ENCODE data around the gene PCCB. TPM values are rescaled to one million over a fixed set of nuclear protein-coding genes. Genes with fewer than 3 reads are reported as not detected.

PCCB gene
- polyA plus RNA-seq, 1 donor from 2014 or later = 18.3 TPM

DNA sequence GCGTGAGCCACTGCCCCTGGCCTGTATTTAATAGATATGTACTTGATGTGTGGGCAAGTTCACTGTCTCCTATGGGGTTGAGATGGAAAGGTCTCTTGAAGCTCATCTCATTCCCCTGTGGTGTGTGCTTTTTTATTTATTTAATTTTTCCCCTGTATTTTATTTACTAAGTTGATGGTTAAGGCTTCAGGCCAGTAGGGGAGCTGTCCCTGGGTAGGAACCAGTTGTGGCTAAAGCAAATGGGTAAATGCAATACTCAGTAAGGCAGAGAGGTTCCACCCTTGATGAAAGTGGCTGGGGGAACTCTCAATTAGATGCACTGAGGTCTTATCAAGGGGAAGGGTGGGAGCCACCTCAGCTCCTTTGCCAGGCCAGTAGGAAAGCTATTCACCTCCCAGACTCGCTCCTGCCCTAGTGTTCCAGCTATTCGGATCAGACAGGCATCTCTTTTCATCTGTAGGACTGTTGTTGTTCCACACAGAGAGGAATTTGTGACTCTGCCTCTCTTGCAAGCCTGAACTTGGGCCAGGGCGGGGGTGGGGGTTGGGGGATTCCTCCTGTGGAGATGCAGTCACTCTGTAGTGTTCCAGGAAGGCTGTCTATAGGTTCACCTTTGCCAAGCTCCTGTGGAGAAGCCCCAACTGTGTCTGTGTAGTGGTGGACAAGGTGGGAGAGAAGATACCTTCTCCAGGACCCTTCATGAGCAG lies 26.1 kb downstream of the PCCB start:
- Histone ChIP-seq H3K9me3 (ENCODE audit: low read length) (no peaks in the 10 kb centered on the region), H4K20me1 (ENCODE audit: insufficient read depth) (no peaks in the 10 kb centered on the region), H3K4me2 (ENCODE audit: low read length) (no peak overlapping the region), H3K27ac (ENCODE audit: low read length) (no peak overlapping the region), H3K36me3 (ENCODE audit: insufficient read depth, low read length) (no peaks in the 10 kb centered on the region), H2AFZ (ENCODE audit: low read depth, low read length) (no peak overlapping the region), H3K9me2 (ENCODE audit: insufficient read depth, low read length) (no peaks in the 10 kb centered on the region), H3K9ac (ENCODE audit: low read length) (no peak overlapping the region), H3K4me3 (ENCODE audit: low read length) (no peak overlapping the region), H3K27me3 (ENCODE audit: insufficient read depth, low read depth, low read length) (no peaks in the 10 kb centered on the region), H3F3A (ENCODE audit: insufficient read depth, low read length, poor library complexity, severe bottlenecking) (no peaks in the 10 kb centered on the region), H3K79me2 (replicated peaks; ENCODE audit: insufficient read depth, low read length) (no peaks in the 10 kb centered on the region)
- TF ChIP-seq SMC3 (conservative IDR thresholded peaks at IDR 0.05; ENCODE audit: poor library complexity) = no peak
- TF ChIP-seq, protein P1, sequence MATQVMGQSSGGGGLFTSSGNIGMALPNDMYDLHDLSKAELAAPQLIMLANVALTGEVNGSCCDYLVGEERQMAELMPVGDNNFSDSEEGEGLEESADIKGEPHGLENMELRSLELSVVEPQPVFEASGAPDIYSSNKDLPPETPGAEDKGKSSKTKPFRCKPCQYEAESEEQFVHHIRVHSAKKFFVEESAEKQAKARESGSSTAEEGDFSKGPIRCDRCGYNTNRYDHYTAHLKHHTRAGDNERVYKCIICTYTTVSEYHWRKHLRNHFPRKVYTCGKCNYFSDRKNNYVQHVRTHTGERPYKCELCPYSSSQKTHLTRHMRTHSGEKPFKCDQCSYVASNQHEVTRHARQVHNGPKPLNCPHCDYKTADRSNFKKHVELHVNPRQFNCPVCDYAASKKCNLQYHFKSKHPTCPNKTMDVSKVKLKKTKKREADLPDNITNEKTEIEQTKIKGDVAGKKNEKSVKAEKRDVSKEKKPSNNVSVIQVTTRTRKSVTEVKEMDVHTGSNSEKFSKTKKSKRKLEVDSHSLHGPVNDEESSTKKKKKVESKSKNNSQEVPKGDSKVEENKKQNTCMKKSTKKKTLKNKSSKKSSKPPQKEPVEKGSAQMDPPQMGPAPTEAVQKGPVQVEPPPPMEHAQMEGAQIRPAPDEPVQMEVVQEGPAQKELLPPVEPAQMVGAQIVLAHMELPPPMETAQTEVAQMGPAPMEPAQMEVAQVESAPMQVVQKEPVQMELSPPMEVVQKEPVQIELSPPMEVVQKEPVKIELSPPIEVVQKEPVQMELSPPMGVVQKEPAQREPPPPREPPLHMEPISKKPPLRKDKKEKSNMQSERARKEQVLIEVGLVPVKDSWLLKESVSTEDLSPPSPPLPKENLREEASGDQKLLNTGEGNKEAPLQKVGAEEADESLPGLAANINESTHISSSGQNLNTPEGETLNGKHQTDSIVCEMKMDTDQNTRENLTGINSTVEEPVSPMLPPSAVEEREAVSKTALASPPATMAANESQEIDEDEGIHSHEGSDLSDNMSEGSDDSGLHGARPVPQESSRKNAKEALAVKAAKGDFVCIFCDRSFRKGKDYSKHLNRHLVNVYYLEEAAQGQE (IDR thresholded peaks at IDR 0.05; ENCODE audit: borderline replicate concordance) = no peak
- TF ChIP-seq, protein P2, sequence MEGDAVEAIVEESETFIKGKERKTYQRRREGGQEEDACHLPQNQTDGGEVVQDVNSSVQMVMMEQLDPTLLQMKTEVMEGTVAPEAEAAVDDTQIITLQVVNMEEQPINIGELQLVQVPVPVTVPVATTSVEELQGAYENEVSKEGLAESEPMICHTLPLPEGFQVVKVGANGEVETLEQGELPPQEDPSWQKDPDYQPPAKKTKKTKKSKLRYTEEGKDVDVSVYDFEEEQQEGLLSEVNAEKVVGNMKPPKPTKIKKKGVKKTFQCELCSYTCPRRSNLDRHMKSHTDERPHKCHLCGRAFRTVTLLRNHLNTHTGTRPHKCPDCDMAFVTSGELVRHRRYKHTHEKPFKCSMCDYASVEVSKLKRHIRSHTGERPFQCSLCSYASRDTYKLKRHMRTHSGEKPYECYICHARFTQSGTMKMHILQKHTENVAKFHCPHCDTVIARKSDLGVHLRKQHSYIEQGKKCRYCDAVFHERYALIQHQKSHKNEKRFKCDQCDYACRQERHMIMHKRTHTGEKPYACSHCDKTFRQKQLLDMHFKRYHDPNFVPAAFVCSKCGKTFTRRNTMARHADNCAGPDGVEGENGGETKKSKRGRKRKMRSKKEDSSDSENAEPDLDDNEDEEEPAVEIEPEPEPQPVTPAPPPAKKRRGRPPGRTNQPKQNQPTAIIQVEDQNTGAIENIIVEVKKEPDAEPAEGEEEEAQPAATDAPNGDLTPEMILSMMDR (IDR thresholded peaks at IDR 0.05; ENCODE audit: poor library complexity, severe bottlenecking) = no peak
- no peak for TF ChIP-seq EP300 (conservative IDR thresholded peaks at IDR 0.05; ENCODE audit: poor library complexity, severe bottlenecking)
- no peak for TF ChIP-seq MXI1 (conservative IDR thresholded peaks at IDR 0.05; ENCODE audit: poor library complexity, severe bottlenecking)
- no peak for TF ChIP-seq POLR2AphosphoS5 (IDR thresholded peaks at IDR 0.05)
- no peak for TF ChIP-seq RAD21 (conservative IDR thresholded peaks at IDR 0.05)
- TF ChIP-seq TAF1 (IDR thresholded peaks at IDR 0.05; ENCODE audit: low read depth) = no peak
- no peak for TF ChIP-seq EZH2 (IDR thresholded peaks at IDR 0.05; ENCODE audit: borderline replicate concordance, insufficient read depth, low read length, poor library complexity, severe bottlenecking)

DNA sequence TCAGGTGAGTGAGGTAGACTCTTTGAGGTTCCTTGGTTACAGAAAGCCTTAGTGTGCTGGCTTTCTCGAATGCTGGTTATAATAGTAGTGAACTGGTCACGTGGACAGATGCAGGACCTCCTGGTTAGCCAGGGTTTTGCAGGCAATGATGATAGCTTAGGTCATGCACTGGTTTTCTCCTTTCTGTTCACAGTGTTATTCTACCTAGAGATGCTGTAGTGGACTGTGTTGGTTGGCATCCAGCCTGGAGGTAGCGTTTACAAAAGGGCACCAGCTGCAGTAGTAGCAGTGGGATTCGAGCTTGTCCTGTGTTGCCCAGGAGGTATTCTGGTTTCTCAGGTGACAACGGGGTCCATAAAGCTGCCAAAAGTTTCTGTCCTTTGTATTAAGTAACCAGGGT lies 27.0 kb downstream of the PCCB start:
- no peak for TF ChIP-seq RAD21 (conservative IDR thresholded peaks at IDR 0.05)
- TF ChIP-seq, protein P2 (IDR thresholded peaks at IDR 0.05; ENCODE audit: poor library complexity, severe bottlenecking) = no peak
- no peaks in the 10 kb centered on the region for H3F3A ChIP-seq (ENCODE audit: insufficient read depth, low read length, poor library complexity, severe bottlenecking)
- no peak overlapping the region for H3K27ac ChIP-seq (ENCODE audit: low read length)
- H3K9ac ChIP-seq (ENCODE audit: low read length) = no peak overlapping the region
- H3K4me3 ChIP-seq (ENCODE audit: low read length) = no peak overlapping the region
- H3K27me3 ChIP-seq (ENCODE audit: insufficient read depth, low read depth, low read length) = no peaks in the 10 kb centered on the region
- no peak overlapping the region for H3K4me2 ChIP-seq (ENCODE audit: low read length)
- H2AFZ ChIP-seq (ENCODE audit: low read depth, low read length) = no peak overlapping the region
- peaks cover 3% of the 10 kb centered on the region for H3K9me3 ChIP-seq (ENCODE audit: low read length)
- no peaks in the 10 kb centered on the region for H4K20me1 ChIP-seq (ENCODE audit: insufficient read depth)
- no peaks in the 10 kb centered on the region for H3K9me2 ChIP-seq (ENCODE audit: insufficient read depth, low read length)
- no peaks in the 10 kb centered on the region for H3K79me2 ChIP-seq (replicated peaks; ENCODE audit: insufficient read depth, low read length)
- H3K36me3 ChIP-seq (ENCODE audit: insufficient read depth, low read length) = no peaks in the 10 kb centered on the region
